Subcutaneous adipose tissue (tissue), 4 donors: Measurements from ENCODE around the gene STK4. TPM values are rescaled to one million over a fixed set of nuclear protein-coding genes. Genes with fewer than 3 reads are reported as not detected.

Source experiments
- total RNA-seq, 4 donors: library from RNA; depleted of rRNA; stranded (reverse); fragments of >200 nt; gene quantifications; one replicate each; pipeline ENCODE4 v1.1.0, GENCODE V29; 2016
- TF ChIP-seq, protein P1 (sequence below): fragments of 450-650 bp; IDR thresholded peaks from one replicate; pipeline ENCODE4 v1.5.1; 2016; ENCODE audit warnings: low read depth, mild to moderate bottlenecking, control low read depth, antibody characterized with exemption, moderate library complexity

The STK4 gene
- total RNA-seq, 4 donors from 2014 or later, result 25.2 to 71.4 (median 40.1) TPM

DNA sequence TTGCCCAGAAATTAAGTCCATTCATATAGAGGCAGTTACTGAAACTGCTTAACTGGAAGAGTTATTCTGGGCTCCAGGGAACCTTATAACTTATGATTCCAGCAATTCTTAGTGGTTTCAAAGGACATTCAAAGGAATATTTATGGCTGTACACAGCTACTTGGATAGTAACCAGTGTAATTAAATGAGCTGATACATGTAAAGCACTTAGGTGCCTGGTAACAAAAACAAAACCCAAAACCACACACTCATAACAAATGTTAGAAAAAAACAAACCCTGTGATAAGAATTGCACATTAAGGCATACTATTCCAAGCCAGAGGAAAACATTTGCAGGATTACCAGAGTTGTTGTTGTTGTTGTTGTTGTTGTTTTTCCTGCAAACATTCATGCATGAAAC lies 51.5 kb downstream of the STK4 start:
- TF ChIP-seq, protein P1, sequence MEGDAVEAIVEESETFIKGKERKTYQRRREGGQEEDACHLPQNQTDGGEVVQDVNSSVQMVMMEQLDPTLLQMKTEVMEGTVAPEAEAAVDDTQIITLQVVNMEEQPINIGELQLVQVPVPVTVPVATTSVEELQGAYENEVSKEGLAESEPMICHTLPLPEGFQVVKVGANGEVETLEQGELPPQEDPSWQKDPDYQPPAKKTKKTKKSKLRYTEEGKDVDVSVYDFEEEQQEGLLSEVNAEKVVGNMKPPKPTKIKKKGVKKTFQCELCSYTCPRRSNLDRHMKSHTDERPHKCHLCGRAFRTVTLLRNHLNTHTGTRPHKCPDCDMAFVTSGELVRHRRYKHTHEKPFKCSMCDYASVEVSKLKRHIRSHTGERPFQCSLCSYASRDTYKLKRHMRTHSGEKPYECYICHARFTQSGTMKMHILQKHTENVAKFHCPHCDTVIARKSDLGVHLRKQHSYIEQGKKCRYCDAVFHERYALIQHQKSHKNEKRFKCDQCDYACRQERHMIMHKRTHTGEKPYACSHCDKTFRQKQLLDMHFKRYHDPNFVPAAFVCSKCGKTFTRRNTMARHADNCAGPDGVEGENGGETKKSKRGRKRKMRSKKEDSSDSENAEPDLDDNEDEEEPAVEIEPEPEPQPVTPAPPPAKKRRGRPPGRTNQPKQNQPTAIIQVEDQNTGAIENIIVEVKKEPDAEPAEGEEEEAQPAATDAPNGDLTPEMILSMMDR, result no peak

DNA sequence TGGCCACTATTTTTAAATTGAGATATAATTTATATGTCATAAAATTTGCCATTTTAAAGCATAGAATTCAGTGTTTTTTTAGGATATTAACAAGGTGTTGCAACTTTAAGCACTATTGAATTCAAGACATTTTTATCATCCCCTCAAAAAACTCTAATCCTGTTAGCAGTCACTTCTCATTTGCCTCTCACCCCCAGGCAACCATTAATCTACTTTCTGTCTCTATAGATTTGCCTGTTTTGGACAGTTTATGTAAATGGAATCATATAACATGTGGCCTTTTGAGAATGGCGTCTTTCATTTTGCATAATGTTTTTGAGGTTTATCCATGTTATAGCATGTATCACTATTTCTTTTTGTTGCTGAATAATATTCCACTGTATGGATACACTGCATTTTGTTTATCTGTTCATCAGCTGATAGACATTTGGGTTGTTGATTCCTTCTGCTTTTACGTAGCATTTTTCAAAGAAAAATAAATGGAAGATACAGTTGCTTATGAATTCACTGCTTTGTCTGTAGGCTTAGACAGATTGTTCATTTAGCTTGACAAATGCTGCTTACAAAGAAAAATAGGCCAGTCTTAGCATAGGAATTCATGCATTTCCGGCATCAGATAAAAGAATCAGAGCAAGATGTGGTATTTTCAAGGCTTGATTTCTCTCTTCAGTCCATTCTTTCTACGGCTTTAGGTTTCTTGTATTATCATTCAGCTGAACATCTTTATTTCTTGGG lies 52.9 kb downstream of the STK4 start:
- TF ChIP-seq, protein P1, result no peak

DNA sequence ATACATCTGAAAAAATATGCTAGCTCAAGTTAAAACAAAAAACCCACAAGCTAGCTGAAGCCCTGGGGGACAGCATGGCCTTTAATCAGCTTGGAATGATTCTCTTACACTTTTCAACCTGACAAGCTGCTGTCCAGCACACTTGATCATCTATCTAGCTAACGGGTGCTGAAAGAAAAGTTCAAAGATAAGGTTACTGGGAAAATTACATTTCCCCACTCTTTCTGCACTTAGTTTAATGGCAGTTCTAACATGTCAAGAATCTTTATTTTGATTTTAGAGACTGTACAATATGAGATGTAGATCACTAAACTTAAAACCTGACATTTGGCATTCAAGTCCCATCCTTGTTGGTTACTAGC lies 53.4 kb downstream of the STK4 start:
- TF ChIP-seq, protein P1, result no peak

DNA sequence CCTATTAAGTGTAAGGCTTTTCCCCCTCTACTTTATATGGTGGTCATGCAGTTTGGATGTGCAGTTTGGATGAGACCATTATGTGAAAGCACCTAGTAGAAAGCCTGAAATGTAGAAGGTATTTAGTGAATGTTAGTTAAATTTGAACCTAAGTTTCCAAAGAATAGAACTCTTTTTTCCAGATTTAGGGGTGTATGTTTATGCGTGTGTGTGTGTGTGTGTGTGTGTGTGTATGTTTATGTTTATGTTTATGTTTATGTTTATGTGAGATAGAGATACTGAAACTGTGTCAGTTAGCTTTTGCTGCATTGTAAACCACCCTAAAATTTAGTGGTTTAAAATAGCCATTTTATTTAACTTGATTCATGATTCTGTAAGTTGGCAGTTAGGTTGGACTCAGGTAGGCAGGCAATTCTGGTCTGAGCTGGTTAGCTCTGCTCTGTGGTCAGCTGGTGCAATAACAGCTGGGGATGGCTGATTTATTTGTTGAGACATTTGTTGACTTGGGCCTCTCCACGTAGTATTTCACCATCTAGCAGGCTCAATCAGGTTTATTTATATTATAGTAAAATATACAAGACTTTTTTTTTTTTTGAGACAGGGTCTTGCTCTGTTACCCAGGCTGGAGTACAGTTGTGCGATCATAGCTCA lies 54.0 kb downstream of the STK4 start:
- TF ChIP-seq, protein P1, result no peak

DNA sequence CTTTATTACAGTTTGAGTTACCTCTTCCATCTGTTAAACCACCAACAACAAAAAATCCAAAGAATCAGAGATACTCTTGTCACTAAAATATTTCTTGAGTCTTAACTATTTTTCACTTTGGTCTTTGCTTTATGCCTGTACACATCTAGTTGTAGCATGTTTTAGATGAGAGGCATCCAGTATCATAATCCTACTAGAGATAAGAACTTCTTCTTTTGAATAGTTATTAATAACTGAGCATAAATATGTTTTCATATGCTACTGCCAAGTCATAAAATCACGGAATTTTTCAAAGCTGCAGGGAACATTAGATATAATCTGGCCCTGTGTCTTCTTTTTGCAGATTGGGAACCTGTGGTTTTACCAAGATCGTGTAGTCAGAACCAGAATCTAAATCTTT lies 55.3 kb downstream of the STK4 start:
- TF ChIP-seq, protein P1, result no peak

DNA sequence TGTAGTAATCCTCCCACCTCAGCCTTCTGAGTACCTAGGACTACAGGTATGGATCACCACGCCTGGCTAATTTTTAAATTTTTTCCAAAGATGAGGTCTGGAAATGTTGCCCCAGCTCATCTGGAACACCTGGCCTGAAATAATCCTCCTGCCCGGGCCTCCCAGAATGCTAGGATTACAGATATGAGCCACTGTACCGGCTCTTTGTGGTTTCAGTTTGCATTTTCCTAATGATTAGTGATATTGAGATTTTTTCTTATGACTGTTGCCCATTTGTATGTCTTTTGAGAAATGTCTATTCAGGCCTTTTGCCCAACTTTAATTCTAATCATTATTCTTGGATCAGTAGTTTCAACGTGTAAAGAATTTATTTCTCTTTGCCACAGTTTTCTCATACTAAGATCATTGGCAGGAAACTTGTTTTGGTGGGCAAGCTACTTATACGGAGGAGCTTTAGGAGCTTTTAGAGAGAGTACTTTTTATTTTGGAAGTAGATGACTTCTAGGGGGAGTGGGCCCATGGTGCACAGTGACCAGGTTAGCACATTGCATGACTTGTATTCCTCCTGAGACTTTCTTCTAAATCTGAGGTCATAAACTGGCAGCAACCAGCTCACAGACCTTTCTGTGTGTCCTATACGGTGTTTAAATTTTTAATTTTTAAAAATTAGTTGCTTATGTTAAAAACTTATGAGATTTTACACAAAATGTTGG lies 62.3 kb downstream of the STK4 start:
- TF ChIP-seq, protein P1, result no peak

DNA sequence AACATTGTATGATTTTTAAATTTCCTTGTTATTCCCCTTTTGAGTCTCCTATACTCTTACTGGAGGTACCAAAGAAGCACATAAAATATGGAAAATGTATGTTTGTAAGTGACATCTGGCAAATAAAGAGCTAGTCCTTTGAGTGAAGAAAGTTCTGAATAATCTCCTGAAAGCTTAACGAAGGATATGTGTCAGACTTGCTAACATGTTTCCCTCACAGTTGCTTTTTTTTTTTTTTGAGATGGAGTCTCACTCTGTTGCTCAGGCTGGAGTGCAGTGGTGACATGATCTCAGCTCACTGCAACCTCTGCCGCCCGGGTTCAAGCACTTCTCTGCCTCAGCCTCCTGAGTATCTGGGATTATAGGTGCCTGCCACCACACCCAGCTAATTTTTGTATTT lies 63.6 kb downstream of the STK4 start:
- TF ChIP-seq, protein P1, result no peak
